GM21619 (cell line): Measurements from ENCODE around the gene STK38.
"Not testable (repeated sequence)": the region's sequence is repeated elsewhere in the genome, so short reads cannot be mapped to it uniquely, and the experiment has no call there.

Experiments used
- ATAC-seq: cut with Tn5 transposase; IDR thresholded peaks from one replicate; pipeline ENCODE4 v1.9.1; 2021; ENCODE audit not compliant: unreplicated experiment

Gene STK38

GRCh38 chr6:36489426-36489825 lies 57.9 kb downstream of the STK38 start:
- no peak for ATAC-seq

GRCh38 chr6:36488221-36488620 lies 59.1 kb downstream of the STK38 start:
- no peak for ATAC-seq

DNA sequence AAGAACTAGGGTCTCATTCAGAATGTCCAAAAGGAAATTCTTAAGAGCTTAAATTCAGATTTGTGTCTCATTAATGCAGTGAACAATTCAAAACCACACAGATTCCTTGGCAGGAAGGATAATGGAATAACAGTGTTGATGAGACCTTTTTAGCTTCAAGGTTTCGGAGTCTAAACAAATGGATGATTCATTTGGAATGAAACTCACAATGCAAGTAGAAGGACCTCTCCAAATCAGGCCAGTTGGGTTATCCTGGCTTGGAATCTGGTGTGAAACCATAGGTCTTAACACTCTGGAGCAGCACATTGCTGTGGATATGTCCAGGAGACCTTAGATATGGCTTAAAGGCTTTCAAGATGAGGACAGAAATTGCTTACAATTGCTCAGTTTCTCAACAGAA lies 59.6 kb downstream of the STK38 start:
- ATAC-seq: no peak

DNA sequence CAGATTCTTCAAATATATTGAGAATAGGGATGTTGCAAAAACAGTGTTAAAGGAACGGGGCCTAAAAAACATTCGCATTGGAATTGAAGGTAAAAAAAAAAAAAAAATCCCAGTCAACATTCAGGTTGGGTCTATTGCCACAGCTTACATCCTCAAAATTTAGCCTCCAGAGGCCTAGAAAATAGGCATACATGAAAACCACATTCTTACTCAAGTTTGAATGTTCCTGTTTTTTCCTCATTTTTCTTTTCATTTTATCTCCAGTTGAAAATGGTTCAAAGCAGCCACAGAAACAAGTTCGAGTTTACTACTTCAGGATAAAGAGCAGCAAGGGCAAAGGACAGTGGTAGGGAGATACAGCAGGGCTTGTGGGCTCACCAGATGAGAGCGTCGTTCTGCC lies 62.5 kb downstream of the STK38 start:
- no peak for ATAC-seq

- not testable (repeated sequence) for ATAC-seq
Measured at GRCh38 chr6:36483326-36483725, 64.0 kb downstream of the STK38 start.

GRCh38 chr6:36479256-36479655 lies 68.0 kb downstream of the STK38 start:
- no peak for ATAC-seq

DNA sequence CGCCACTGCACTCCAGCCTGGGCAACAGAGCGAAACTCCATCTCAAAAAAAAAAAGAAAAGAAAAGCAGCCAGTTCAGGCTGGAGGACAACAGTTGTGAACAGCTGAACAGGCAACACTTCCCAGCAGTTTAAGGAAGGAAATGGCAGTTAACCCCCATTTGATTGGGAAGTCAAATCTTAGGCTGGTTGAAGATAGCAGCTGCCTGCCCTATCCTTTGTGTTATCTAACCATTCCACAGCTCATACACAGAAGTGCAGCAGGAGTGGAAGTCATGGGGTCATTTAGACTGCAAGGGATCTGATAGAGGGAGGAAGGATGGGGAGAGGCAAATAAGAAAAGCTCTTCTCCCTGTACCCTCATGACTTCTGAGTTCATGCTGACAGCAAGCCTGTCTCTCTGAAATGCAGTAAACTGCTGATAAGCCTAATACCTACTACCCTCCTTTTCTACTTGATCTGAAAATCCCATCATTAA lies 69.2 kb downstream of the STK38 start:
- ATAC-seq: no peak

- no peak for ATAC-seq
Measured at GRCh38 chr6:36469946-36470345, 77.3 kb downstream of the STK38 start.

- ATAC-seq: no peak
Measured at GRCh38 chr6:36469148-36469661, 78.1 kb downstream of the STK38 start.

GRCh38 chr6:36467625-36468024 lies 79.7 kb downstream of the STK38 start:
- ATAC-seq: no peak

GRCh38 chr6:36464233-36464632 lies 83.0 kb downstream of the STK38 start:
- no peak for ATAC-seq

GRCh38 chr6:36463676-36464075 lies 83.6 kb downstream of the STK38 start:
- ATAC-seq: no peak

DNA sequence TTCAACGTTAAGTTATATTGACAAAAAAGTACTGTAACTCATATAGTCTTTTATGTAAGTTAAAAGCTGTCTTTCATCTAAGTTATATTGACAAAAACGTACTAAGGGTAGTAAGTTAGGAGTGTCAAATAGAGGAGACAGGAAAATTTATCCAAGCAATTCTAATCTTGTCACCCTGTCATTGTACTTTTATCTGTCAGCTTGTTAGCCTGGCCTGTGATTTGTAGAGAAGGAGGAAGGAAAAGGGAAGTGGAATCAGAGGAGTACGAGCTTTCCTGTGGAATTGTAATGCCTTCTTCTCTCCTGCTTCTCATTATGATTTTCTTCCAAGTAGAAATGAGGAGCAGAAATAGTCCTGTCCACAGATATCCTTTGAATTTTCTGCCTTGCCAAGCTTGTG lies 85.6 kb downstream of the STK38 start:
- no peak for ATAC-seq

GRCh38 chr6:36460916-36461315 lies 86.4 kb downstream of the STK38 start:
- ATAC-seq: no peak

DNA sequence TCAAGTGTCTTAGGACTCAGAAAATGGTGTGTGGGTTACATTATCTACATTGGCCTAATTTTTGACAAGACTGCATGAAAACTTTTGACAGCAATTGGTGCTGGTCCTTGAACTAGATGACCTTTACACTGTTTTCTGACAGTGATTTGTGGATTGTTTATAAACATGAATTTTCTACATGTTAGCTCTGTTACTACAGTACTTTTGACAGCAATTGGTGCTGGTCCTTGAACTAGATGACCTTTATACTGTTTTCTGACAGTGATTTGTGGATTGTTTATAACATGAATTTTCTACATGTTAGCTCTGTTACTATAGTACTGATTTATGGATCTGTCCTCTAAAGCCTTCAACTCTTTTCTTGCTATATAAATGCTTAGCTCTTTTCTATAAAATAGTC lies 87.8 kb downstream of the STK38 start:
- ATAC-seq: no peak

DNA sequence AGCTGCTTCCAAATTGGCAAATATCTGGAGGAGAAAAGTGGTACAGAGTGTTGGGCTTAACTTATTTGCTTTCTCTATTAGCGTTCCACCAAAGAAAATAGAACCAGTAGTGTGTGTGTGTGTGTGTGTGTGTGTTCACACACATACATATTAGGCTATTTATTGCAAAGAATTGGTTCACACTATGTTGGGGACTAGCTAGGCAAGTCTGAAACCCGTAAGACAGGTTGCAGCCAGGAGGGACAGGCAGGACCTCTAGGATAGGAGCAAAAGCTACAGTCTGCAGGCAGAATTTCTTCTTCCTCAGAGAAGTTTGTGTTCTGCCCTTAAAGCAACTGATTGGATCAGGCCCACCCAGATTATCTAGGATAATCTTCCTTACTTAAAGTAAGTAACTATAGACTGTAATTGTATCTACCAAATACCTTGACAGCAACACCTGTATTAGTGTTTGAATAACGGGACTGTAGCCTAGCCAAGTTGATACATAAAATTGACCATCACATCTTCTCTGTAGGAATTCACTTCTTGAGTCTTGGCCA lies 91.7 kb downstream of the STK38 start:
- ATAC-seq: no peak

- ATAC-seq: not testable (repeated sequence)
Measured at GRCh38 chr6:36452897-36453296, 94.4 kb downstream of the STK38 start.

GRCh38 chr6:36449173-36449572 lies 98.1 kb downstream of the STK38 start:
- ATAC-seq: not testable (repeated sequence)

DNA sequence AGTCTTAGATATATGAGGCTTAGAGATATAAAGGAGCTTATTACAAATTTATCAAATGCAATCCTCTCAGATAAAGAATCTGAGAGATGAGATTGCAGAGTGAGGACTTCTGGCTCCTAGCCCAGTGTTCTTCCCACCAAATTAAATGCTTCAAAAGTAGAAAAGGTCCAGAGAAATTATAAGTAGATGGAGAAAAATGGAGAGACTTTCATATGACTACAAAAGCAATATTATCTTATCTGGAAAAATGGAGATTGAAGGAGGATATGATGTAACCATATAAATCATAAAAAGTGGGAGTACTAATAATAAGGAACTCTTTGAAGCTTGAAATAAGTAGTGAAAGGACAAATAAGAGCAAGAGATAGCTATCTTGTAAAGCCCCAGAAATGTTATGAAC lies 101.7 kb downstream of the STK38 start:
- no peak for ATAC-seq

- no peak for ATAC-seq
Measured at GRCh38 chr6:36444470-36444869, 102.8 kb downstream of the STK38 start.
